Panc1 (cell line): ENCODE data around the gene SPATA3. TPM values are rescaled to one million over a fixed set of nuclear protein-coding genes. Genes with fewer than 3 reads are reported as not detected.

Source experiments
- ATAC-seq: fragments of 200-7000 bp; cut with Tn5 transposase; 2 replicates; pipeline ENCODE4 v1.9.1; 2020; ENCODE audit warnings: mild to moderate bottlenecking, moderate library complexity
- BruUV-seq: library from RNA; stranded (reverse); fragments of 400-500 nt; replicated peaks from 2 replicates; lab custom pipeline; 2021; lab: Mats Ljungman, UMichigan
- CTCF ChIA-PET: fragments of 300-600 bp; sonication (Branson Sonifier 250); formaldehyde crosslinking; loops from one replicate; lab custom pipeline; 2022; ENCODE audit warnings: antibody characterized with exemption; lab: Charles Lee
- POLR2A ChIA-PET: fragments of 300-600 bp; sonication (Branson Sonifier 250); formaldehyde crosslinking; loops from one replicate; lab custom pipeline; 2022; ENCODE audit warnings: antibody characterized with exemption; lab: Charles Lee
- DNase-seq: peaks from one replicate; pipeline ENCODE4 v3.0.0-alpha.2; 2010; ENCODE audit warnings: low read depth, low spot score
- H3K27ac ChIP-seq: 2 replicates; pipeline ENCODE4 v1.5.1; 2011; ENCODE audit warnings: mild to moderate bottlenecking, low read length, inconsistent platforms
- H3K27me3 ChIP-seq: fragments of 200-500 bp; sonication (Bioruptor generic); 2 replicates; pipeline ENCODE4 v1.6.0; 2014; ENCODE audit warnings: low read length, inconsistent platforms; ENCODE audit not compliant: control insufficient read depth, insufficient read depth
- H3K36me3 ChIP-seq: fragments of 200-500 bp; sonication (Bioruptor generic); 2 replicates; pipeline ENCODE4 v1.5.1; 2014; ENCODE audit warnings: inconsistent platforms, mild to moderate bottlenecking, low read length, moderate library complexity; ENCODE audit not compliant: control insufficient read depth, insufficient read depth
- H3K4me1 ChIP-seq: 2 replicates; pipeline ENCODE4 v1.5.1; 2011; ENCODE audit warnings: inconsistent platforms, mild to moderate bottlenecking, low read length, moderate library complexity; ENCODE audit not compliant: control insufficient read depth, insufficient read depth
- H3K4me3 ChIP-seq, 2 experiments: 2 replicates each; pipeline ENCODE4 v1.5.1; 2011 to 2012; ENCODE audit warnings: low read depth in 2 of 2, low read length in 2 of 2, mild to moderate bottlenecking in 2 of 2, inconsistent platforms in 1 of 2, moderate library complexity in 1 of 2
- H3K9me3 ChIP-seq: fragments of 200-500 bp; sonication (Bioruptor generic); 2 replicates; pipeline ENCODE4 v1.5.1; 2014; ENCODE audit warnings: low read depth, mild to moderate bottlenecking, inconsistent platforms, low read length, moderate library complexity; ENCODE audit not compliant: control insufficient read depth, insufficient read depth
- CTCF ChIP-seq: fragments of 450-650 bp; IDR thresholded peaks from 2 replicates; pipeline ENCODE4 v1.5.1; 2017; ENCODE audit warnings: mild to moderate bottlenecking
- POLR2AphosphoS5 ChIP-seq: IDR thresholded peaks from 2 replicates; pipeline ENCODE4 v1.6.1; 2012; ENCODE audit warnings: mild to moderate bottlenecking, low read depth, low read length, moderate library complexity
- REST ChIP-seq, 2 experiments: IDR thresholded peaks; 2 replicates each; pipeline ENCODE4 v1.6.1; 2011 to 2012; ENCODE audit warnings: low read depth in 2 of 2, control low read depth in 1 of 2, low read length in 1 of 2, mild to moderate bottlenecking in 1 of 2, moderate library complexity in 1 of 2; ENCODE audit not compliant: insufficient read depth in 1 of 2
- SIN3A ChIP-seq: IDR thresholded peaks from 2 replicates; pipeline ENCODE4 v1.6.1; 2012; ENCODE audit warnings: low read depth, mild to moderate bottlenecking, low read length, moderate library complexity, borderline replicate concordance; ENCODE audit not compliant: insufficient read depth
- TCF7L2 ChIP-seq: IDR thresholded peaks from 2 replicates; pipeline ENCODE4 v1.6.1; 2011; ENCODE audit warnings: mild to moderate bottlenecking, low read depth, low read length, inconsistent platforms
- in situ Hi-C: cut with HindIII; loops from 2 replicates; pipeline ENCODE4 v1.10.0; 2016; ENCODE audit warnings: low sequenced_read_pairs, low pct_unique_long_range_greater_than_20kb
- intact Hi-C: fragments of 100-400 bp; cut with micrococcal nuclease; formaldehyde crosslinking; loops from one replicate; pipeline ENCODE4 v1.10.0; 2022; ENCODE audit not compliant: unreplicated experiment
- total RNA-seq: library from RNA; stranded (reverse); gene quantifications from one replicate; pipeline ENCODE4 v1.2.1, GENCODE V29; 2021; ENCODE audit not compliant: unreplicated experiment

The SPATA3 gene
- total RNA-seq, 1 experiment from 2014 or later: not detected

- TF ChIP-seq TCF7L2 (no peak), SIN3A (no peak), REST (IDR thresholded peaks at IDR 0.05; ENCODE audit: insufficient read depth in 1 of 2, low read depth in 2 of 2, low read length in 1 of 2) (no peak), POLR2AphosphoS5 (no peak), CTCF (no peak)
- intact Hi-C loops: no loop called here
Observed at GRCh38 chr2:230949966-230950873, 45.7 kb upstream of the SPATA3 start.

GRCh38 chr2:230950874-230951339 lies 45.0 kb upstream of the SPATA3 start:
- no peak for TF ChIP-seq TCF7L2
- TF ChIP-seq SIN3A: no peak
- no peak for TF ChIP-seq REST (IDR thresholded peaks at IDR 0.05; ENCODE audit: insufficient read depth in 1 of 2, low read depth in 2 of 2, low read length in 1 of 2)
- no peak for TF ChIP-seq POLR2AphosphoS5
- TF ChIP-seq CTCF: no peak
- no peaks in the 10 kb centered on the region for H3K36me3 ChIP-seq
- H3K27me3 ChIP-seq: peaks cover 4% of the 10 kb centered on the region; the same call in 1 of the 2 replicates
- intact Hi-C loops (no loop called here), in situ Hi-C loops (loop anchor here (5.0 kb wide), 1 partner anchor 74 kb away; no protein-coding TSS in a partner anchor)
- no peak for ATAC-seq
- no peak overlapping the region for H3K27ac ChIP-seq
- DNase-seq: no peak
- CTCF ChIA-PET: no interaction called here
- no peak overlapping the region for H3K4me3 ChIP-seq
- H3K4me1 ChIP-seq: no peaks in the 10 kb centered on the region
- no peaks in the 10 kb centered on the region for H3K9me3 ChIP-seq
- BruUV-seq: no TSS peak
- POLR2A ChIA-PET: no interaction called here

More at GRCh38 chr2:230949966-230950873, 45.7 kb upstream of the SPATA3 start:
- CTCF ChIA-PET: no interaction called here
- BruUV-seq: no TSS peak
- no peaks in the 10 kb centered on the region for H3K36me3 ChIP-seq
- POLR2A ChIA-PET: no interaction called here
- no peak; the same call in 1 of the 2 replicates for ATAC-seq
- H3K4me3 ChIP-seq: no peak overlapping the region
- no peaks in the 10 kb centered on the region for H3K9me3 ChIP-seq
- peaks cover 1% of the 10 kb centered on the region; the same call in 1 of the 2 replicates for H3K27me3 ChIP-seq
- H3K27ac ChIP-seq: no peak overlapping the region
- no peaks in the 10 kb centered on the region for H3K4me1 ChIP-seq
- no peak for DNase-seq
- in situ Hi-C loops: loop anchor here (5.0 kb wide), 1 partner anchor 73 kb away; no protein-coding TSS in a partner anchor
